Measurements from ENCODE around the gene CYTH1.

Gene CYTH1

GRCh38 chr17:78705071-78705470, 77.0 kb downstream of the CYTH1 start:
- DNase-seq = peak in 1 of 10 donors; percentile 22
- intact Hi-C loops (cut with DNase I) = no loop called here

- no peak for DNase-seq
- intact Hi-C loops (cut with DNase I) = no loop called here
Observed at GRCh38 chr17:78704594-78704993, 77.5 kb downstream of the CYTH1 start.

GRCh38 chr17:78697554-78698343, 84.3 kb downstream of the CYTH1 start:
- intact Hi-C loops (cut with DNase I) = no loop called here
- peak in 5 of 10 donors; percentile 29 to 90 (median 74) for DNase-seq

GRCh38 chr17:78697122-78697521, 85.0 kb downstream of the CYTH1 start:
- intact Hi-C loops (cut with DNase I) = no loop called here

GRCh38 chr17:78696016-78696982, 85.8 kb downstream of the CYTH1 start:
- intact Hi-C loops (cut with DNase I) = no loop called here
- no peak for DNase-seq

More at GRCh38 chr17:78697122-78697521, 85.0 kb downstream of the CYTH1 start:
- DNase-seq = no peak

DNA sequence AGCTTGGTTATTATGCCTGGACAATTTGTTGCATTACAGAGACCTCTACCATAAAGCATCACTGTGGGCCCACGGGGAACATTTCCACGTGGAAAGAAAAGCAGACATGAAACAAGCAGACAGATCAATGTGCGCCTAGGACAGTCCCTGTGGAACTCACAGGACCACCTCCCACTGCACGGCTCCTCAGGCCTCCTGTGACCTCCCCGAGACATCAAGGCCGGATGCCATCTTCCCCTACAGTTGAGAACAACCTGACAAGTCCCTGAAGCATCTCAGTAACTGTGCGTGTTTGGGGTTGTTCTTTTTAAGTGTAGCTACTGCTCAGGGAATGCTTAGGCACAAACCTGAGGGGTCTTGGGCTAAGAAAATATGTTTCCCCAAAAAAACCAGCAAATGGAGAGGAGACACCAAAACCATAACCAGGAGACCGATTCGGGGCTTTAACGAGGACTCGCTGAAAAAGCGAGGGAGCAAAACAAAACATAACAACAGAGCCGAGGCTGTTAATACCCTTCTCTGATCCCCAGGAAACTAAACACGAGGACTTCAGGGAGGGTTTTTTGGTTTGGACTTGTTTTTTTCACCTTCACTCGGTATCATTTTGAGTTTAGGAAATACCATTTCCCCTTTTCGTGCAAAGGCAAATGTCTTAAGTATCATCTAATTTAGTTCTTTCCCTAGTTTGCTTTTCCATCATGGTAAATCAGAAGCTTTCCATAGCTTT, 87.1 kb downstream of the CYTH1 start:
- no peak for DNase-seq
- intact Hi-C loops (cut with DNase I) = no loop called here

GRCh38 chr17:78693346-78694083, 88.6 kb downstream of the CYTH1 start:
- intact Hi-C loops (cut with DNase I) = no loop called here
- no peak for DNase-seq

DNA sequence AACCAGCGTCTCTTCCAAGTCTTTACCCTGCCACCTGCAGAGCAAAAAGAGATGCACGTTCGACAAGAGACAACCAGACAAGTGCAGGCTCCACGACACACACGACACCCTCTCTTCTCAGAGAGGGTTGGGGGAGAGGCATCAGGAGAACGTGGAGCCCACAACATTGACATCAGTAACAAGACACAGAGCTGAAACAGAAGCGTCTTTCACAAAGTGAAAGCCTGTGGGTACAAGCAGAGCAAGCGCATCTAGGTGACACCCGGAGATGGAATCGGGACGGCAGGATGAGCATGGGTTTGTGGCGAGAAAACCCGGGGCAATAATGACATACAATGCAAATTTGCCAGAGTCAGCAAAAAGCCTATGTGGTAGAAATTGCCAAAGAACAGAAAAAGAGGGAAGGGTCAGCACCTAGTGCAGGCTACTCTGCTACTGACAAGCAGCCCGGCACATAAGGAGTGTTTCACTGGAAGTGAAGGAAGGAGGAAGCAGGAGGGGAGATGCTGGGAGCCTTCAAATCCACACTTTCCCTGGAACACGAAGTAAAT, 89.5 kb downstream of the CYTH1 start:
- intact Hi-C loops (cut with DNase I) = no loop called here
- no peak for DNase-seq

- DNase-seq = no peak
- intact Hi-C loops (cut with DNase I) = no loop called here
Observed at GRCh38 chr17:78689029-78689428, 93.0 kb downstream of the CYTH1 start.

GRCh38 chr17:78687944-78688343, 94.1 kb downstream of the CYTH1 start:
- intact Hi-C loops (cut with DNase I) = no loop called here
- no peak for DNase-seq

DNA sequence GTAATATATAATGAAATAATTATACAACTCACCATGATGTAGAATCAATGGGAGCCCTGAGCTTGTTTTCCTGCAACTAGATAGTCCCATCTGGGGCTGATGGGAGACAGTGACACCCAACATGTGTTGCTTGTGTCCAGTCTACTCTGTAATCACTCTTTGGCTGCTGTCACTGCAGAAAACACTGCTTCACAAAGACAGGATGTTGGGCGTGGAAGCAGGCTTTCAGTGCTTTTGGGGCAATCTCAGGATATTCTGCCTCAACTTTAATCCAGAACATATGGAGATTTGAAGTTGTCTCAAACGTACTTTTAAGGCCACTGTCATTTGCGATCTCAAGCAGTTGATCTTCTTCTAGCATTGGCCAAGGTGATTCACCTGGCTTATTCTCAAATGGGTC, 94.9 kb downstream of the CYTH1 start:
- intact Hi-C loops (cut with DNase I) = no loop called here
- no peak for DNase-seq

DNA sequence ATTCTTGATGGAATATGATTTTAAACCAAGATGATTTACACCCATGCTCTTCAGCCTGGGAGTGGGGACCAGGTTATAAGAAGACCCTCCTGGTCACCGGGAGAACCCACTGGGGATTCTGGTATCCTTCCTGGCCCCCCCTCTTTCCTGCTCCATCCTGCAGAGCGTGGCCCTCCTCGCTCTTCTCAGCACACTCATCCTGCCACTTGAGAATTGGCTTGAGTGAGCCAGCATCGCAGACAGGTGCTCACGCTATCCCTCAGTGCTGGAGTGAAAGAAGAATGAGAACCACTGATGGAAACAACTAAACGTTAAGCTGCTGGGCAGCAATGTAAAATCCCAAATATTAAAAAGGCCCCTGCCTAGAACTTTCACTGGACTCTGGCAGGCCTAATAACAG, 98.0 kb downstream of the CYTH1 start:
- DNase-seq = no peak
- intact Hi-C loops (cut with DNase I) = no loop called here

GRCh38 chr17:78683408-78683961, 98.6 kb downstream of the CYTH1 start:
- intact Hi-C loops (cut with DNase I) = no loop called here
- DNase-seq = no peak

- intact Hi-C loops (cut with DNase I) = no loop called here
- no peak for DNase-seq
Observed at GRCh38 chr17:78682363-78682762, 99.7 kb downstream of the CYTH1 start.

- no peak for DNase-seq
- intact Hi-C loops (cut with DNase I) = no loop called here
Observed at GRCh38 chr17:78680436-78680835, 101.6 kb downstream of the CYTH1 start.

DNA sequence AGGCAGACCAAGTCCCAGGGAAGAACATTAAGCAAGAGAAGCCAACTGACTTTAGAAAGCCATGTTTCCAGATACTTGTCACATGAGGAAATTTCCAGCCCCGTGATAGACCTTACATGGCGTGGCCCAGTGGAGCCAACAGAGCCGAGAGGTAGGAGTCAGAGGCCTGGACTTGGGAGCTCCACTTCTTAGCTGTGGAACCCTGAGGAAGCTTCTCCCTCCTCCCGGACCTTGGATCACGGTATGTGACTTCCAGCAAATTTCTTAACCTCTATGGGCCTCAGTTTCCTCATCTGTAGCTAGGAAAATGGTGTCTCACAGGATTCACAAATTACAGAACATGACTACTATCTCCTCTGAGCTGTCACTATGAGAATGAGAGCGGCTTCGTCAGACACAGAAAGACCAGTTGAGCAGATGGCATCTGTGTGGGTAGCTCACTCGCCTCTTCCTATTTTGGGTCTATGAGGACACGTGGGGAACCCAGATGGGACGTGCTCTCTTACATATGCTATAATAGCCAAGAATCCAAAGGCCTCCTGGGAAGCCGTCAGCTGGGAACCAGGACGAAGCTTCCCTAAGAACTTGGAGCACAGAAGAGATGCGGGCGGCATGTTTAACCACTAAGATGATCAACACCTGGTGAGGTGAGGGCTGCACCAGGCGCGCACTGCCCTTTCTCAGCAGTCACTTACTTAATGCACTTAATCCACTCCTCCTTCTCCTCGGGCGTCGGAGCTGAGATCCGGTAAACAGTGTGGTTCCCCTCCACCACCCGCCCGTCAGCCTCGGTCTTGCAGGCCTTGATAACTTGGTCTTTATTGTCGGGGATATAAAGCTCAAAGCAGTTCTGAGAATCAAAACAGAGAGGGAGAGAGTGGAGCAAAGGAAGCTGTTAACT, 102.3 kb downstream of the CYTH1 start:
- DNase-seq = peak in 7 of 10 donors; percentile 27 to 89 (median 69)
- intact Hi-C loops (cut with DNase I) = no loop called here

DNA sequence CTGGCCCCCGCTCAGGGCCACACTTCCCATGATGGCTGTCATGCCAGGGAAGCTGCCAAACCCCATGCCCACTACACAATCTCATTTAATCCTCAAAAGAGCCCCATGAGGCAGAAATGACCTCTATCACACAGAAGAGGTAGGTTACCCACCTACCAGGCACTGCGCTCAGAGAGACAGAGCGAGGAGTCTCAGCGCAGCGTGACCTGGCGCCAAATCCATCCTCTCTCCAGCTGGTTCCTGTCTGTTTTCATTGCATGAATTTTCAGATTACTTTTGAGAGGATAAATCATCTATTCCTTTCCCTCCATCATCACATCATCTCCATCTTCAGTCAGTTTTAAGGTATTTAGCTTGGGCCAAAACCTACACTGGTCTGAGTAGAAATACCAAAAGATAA, 103.4 kb downstream of the CYTH1 start:
- no peak for DNase-seq
- intact Hi-C loops (cut with DNase I) = no loop called here

- peak in 1 of 10 donors; percentile 48 for DNase-seq
- intact Hi-C loops (cut with DNase I) = no loop called here
Observed at GRCh38 chr17:78678222-78678557, 103.9 kb downstream of the CYTH1 start.
